Caco-2 (cell line): Measurements from ENCODE around the gene SNX33. TPM values are rescaled to one million over a fixed set of nuclear protein-coding genes. Genes with fewer than 3 reads are reported as not detected.
"Not testable (repeated sequence)": the region's sequence is repeated elsewhere in the genome, so short reads cannot be mapped to it uniquely, and the experiment has no call there.

ENCODE experiments used
- BruUV-seq: library from RNA; stranded (reverse); fragments of 400-500 nt; replicated peaks from 2 replicates; lab custom pipeline; 2021; lab: Mats Ljungman, UMichigan
- CTCF ChIA-PET: fragments of 300-600 bp; sonication (Branson Sonifier 250); formaldehyde crosslinking; loops from one replicate; lab custom pipeline; 2022; ENCODE audit warnings: antibody characterized with exemption; lab: Charles Lee
- POLR2A ChIA-PET: fragments of 300-600 bp; sonication (Branson Sonifier 250); formaldehyde crosslinking; loops from one replicate; lab custom pipeline; 2022; ENCODE audit warnings: antibody characterized with exemption; lab: Charles Lee
- DNase-seq, 2 experiments: peaks; one replicate each; pipeline versions ENCODE4 v3.0.0 to v3.0.0-alpha.2; 2020 to 2022
- H3K27me3 ChIP-seq: replicated peaks from 2 replicates; pipeline ENCODE4 v1.6.0; 2011; ENCODE audit warnings: low read length; ENCODE audit not compliant: control insufficient read depth, insufficient read depth
- H3K36me3 ChIP-seq: 2 replicates; pipeline ENCODE4 v1.5.1; 2011; ENCODE audit warnings: low read length; ENCODE audit not compliant: control insufficient read depth, insufficient read depth
- H3K4me1 ChIP-seq: fragments of 250-450 bp; sonication (Bioruptor Pico); 2 replicates; pipeline ENCODE4 v1.5.1; 2020; ENCODE audit warnings: mild to moderate bottlenecking
- H3K4me3 ChIP-seq: 2 replicates; pipeline ENCODE4 v1.5.1; 2011; ENCODE audit warnings: low read depth, mild to moderate bottlenecking, control low read depth, low read length
- H3K9me3 ChIP-seq: fragments of 250-450 bp; sonication (Bioruptor Pico); 2 replicates; pipeline ENCODE4 v1.5.1; 2020; ENCODE audit warnings: mild to moderate bottlenecking, moderate library complexity
- H3K27ac Mint-ChIP-seq: one replicate; pipeline ENCODE4 v1.8.0; 2022; ENCODE audit warnings: mixed read lengths; ENCODE audit not compliant: unreplicated experiment
- H3K27me3 Mint-ChIP-seq: one replicate; pipeline ENCODE4 v1.8.0; 2022; ENCODE audit warnings: mixed read lengths; ENCODE audit not compliant: insufficient read depth, unreplicated experiment
- H3K36me3 Mint-ChIP-seq: one replicate; pipeline ENCODE4 v1.8.0; 2022; ENCODE audit warnings: mild to moderate bottlenecking, mixed read lengths; ENCODE audit not compliant: insufficient read depth, unreplicated experiment
- H3K4me1 Mint-ChIP-seq: one replicate; pipeline ENCODE4 v1.8.0; 2022; ENCODE audit warnings: low read depth, mixed read lengths; ENCODE audit not compliant: unreplicated experiment
- H3K4me3 Mint-ChIP-seq: one replicate; pipeline ENCODE4 v1.8.0; 2022; ENCODE audit warnings: mild to moderate bottlenecking, moderate library complexity, mixed read lengths; ENCODE audit not compliant: unreplicated experiment
- H3K9me3 Mint-ChIP-seq: one replicate; pipeline ENCODE4 v1.8.0; 2022; ENCODE audit warnings: mixed read lengths; ENCODE audit not compliant: unreplicated experiment
- CTCF ChIP-seq, 2 experiments: fragments of 200-600 bp in 1 of 2; IDR thresholded peaks; 1 replicate in 1 of 2; 2 replicates in 1 of 2; pipeline versions ENCODE4 v1.5.1 to v1.8.0; 2011 to 2022; ENCODE audit warnings: antibody characterized with exemption in 1 of 2, control low read depth in 1 of 2, inconsistent platforms in 1 of 2, low read depth in 1 of 2, low read length in 1 of 2, mild to moderate bottlenecking in 1 of 2, moderate library complexity in 1 of 2; ENCODE audit not compliant: insufficient read depth in 1 of 2, severe bottlenecking in 1 of 2, unreplicated experiment in 1 of 2
- intact Hi-C: fragments of 100-400 bp; cut with micrococcal nuclease; formaldehyde crosslinking; loops from one replicate; pipeline ENCODE4 v1.10.0; 2022; ENCODE audit not compliant: unreplicated experiment
- total RNA-seq: library from RNA; stranded (reverse); gene quantifications from 2 replicates; pipeline ENCODE4 v1.2.3, GENCODE V29; 2022

SNX33 gene
- total RNA-seq, 1 experiment from 2014 or later: 19.4 TPM

- Histone ChIP-seq H3K4me3 (no peak overlapping the region), H3K4me1 (no peaks in the 10 kb centered on the region), H3K9me3 (no peaks in the 10 kb centered on the region), H3K27me3 (no peaks in the 10 kb centered on the region), H3K36me3 (no peaks in the 10 kb centered on the region)
- Mint-ChIP-seq H3K27me3 (no peaks in the 10 kb centered on the region), H3K36me3 (peaks cover 6% of the 10 kb centered on the region), H3K4me3 (no peak overlapping the region), H3K9me3 (no peaks in the 10 kb centered on the region), H3K4me1 (no peaks in the 10 kb centered on the region), H3K27ac (no peak overlapping the region)
- CTCF ChIA-PET: no interaction called here
- intact Hi-C loops: no loop called here
- BruUV-seq: no TSS peak
- no peak for DNase-seq
- POLR2A ChIA-PET: no interaction called here
- TF ChIP-seq CTCF (IDR thresholded peaks at IDR 0.05; ENCODE audit: insufficient read depth in 1 of 2, low read depth in 1 of 2, low read length in 1 of 2, severe bottlenecking in 1 of 2, unreplicated experiment in 1 of 2): no peak
Measured at GRCh38 chr15:75688831-75689230, 41.1 kb downstream of the SNX33 start.

DNA sequence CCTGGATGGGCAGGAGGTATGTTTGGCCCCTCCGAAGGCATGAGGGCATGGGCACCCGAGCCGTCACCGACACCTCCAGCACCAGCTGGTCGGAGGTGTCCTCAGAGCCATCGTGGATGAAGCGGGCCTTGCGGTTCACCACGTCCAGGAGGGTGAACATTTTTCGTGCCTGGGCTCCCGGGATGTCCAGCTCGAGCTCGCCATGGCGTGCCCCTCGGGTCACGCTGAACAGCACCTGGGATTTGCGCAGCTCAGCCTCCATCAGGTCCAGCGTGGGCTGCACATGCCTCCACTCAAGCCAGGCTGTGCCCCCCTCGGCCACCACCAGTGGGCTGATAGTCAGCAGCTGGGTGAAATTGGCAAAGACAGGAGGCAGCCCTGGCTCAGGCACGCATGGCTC lies 41.7 kb downstream of the SNX33 start:
- H3K27ac Mint-ChIP-seq, DNase-seq, CTCF ChIA-PET, H3K9me3 ChIP-seq, H3K4me1 ChIP-seq, H3K4me3 Mint-ChIP-seq, H3K9me3 Mint-ChIP-seq, H3K36me3 ChIP-seq, H3K4me1 Mint-ChIP-seq, BruUV-seq, H3K27me3 ChIP-seq, H3K4me3 ChIP-seq, H3K27me3 Mint-ChIP-seq, H3K36me3 Mint-ChIP-seq, POLR2A ChIA-PET, intact Hi-C loops: not testable (repeated sequence)

DNA sequence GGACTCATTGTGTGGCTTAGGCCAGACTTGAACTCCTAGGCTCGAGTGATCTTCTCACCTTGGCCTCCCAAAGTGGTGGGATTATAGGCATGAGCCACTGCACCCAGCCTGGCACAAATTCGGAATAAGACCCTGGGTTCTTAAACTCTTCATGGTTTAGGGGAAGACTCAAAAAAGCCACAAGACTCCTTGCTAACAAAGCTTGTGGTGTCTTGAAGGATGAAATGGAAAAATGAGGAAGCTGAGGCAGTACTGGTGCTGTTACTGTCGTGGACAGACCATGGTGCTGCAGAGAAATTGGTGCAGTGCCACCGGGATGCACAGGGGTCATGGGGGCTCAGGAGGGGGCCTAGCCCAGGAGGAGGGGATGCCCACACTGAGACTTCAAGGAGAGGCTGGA lies 44.6 kb downstream of the SNX33 start:
- H3K9me3 Mint-ChIP-seq, H3K9me3 ChIP-seq, H3K36me3 Mint-ChIP-seq, POLR2A ChIA-PET, H3K27me3 ChIP-seq, H3K27me3 Mint-ChIP-seq, BruUV-seq, intact Hi-C loops, H3K4me3 ChIP-seq, H3K4me3 Mint-ChIP-seq, H3K4me1 Mint-ChIP-seq, H3K27ac Mint-ChIP-seq, DNase-seq, H3K36me3 ChIP-seq, H3K4me1 ChIP-seq, CTCF ChIA-PET: not testable (repeated sequence)

- CTCF ChIA-PET, H3K4me1 Mint-ChIP-seq, H3K9me3 ChIP-seq, H3K4me3 ChIP-seq, H3K36me3 ChIP-seq, BruUV-seq, H3K9me3 Mint-ChIP-seq, POLR2A ChIA-PET, DNase-seq, intact Hi-C loops, H3K36me3 Mint-ChIP-seq, H3K27ac Mint-ChIP-seq, H3K4me1 ChIP-seq, H3K27me3 ChIP-seq, H3K27me3 Mint-ChIP-seq, H3K4me3 Mint-ChIP-seq: not testable (repeated sequence)
Measured at GRCh38 chr15:75693028-75693427, 45.3 kb downstream of the SNX33 start.
